ENCODE results near the gene HIPK2.

GRCh38 chr7:139619367-139619657 lies 158.5 kb downstream of the HIPK2 start:
- TF ChIP-seq CTCF (IDR thresholded peaks at IDR 0.05), result no peak
- TF ChIP-seq POLR2A (IDR thresholded peaks at IDR 0.05), result no peak
- TF ChIP-seq POLR2AphosphoS5 (IDR thresholded peaks at IDR 0.05), result no peak
- TF ChIP-seq EP300 (IDR thresholded peaks at IDR 0.05), result no peak
